ENCODE measurements around the gene THBD.

DNA sequence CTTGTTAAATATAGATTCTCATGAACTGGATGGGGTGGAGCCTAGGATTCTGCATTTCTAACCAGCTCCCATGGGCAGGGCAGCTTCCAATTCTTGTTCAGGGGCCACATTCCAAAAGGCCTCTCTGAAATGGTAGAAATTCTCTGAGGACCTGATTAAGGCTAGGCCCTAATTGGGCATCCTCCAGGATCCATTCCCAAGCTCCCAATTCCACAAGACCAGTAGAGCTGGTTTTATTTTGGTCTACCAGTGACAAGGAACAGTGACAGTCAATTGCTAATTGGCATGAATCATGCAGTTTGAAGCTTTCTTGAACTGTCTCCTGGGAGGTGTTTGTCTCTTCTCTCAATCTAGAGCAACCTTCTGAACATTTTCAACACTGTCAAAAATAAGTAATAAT lies 3.0 kb downstream of the THBD start:
- no peak for TF ChIP-seq CTCF (conservative IDR thresholded peaks at IDR 0.05; ENCODE audit: low read depth, low read length)
- TF ChIP-seq EZH2 (IDR thresholded peaks at IDR 0.05; ENCODE audit: low read length, unreplicated experiment) = no peak
